SU-DHL-6 (cell line): ENCODE measurements around the gene ZNF618.

Source experiments
- H2AFZ ChIP-seq: fragments of 200-600 bp; sonication (generic); 2 replicates; pipeline ENCODE4 v1.6.1; 2014; ENCODE audit warnings: low read depth, mild to moderate bottlenecking, moderate library complexity, mixed read lengths, antibody characterized with exemption, low read length; ENCODE audit not compliant: severe bottlenecking
- H3F3A ChIP-seq: fragments of 200-600 bp; shearing (Covaris generic); 2 replicates; pipeline ENCODE4 v1.6.0; 2016; ENCODE audit warnings: antibody characterized with exemption, mild to moderate bottlenecking; ENCODE audit not compliant: insufficient read depth
- H3K27ac ChIP-seq: fragments of 200-600 bp; sonication (generic); 2 replicates; pipeline ENCODE4 v1.5.1; 2016; ENCODE audit warnings: low read depth, mild to moderate bottlenecking, low read length, moderate library complexity, mixed read lengths
- H3K27me3 ChIP-seq: fragments of 200-600 bp; sonication (generic), shearing (Covaris generic); 2 replicates; pipeline ENCODE4 v1.6.0; 2014; ENCODE audit warnings: mild to moderate bottlenecking, low read length
- H3K36me3 ChIP-seq: fragments of 200-600 bp; sonication (generic); 2 replicates; pipeline ENCODE4 v1.6.1; 2014; ENCODE audit warnings: mild to moderate bottlenecking, low read length, mixed read lengths
- H3K4me2 ChIP-seq: fragments of 300-600, 200-600 bp; shearing (Covaris generic), sonication (generic); 2 replicates; pipeline ENCODE4 v1.6.0; 2014; ENCODE audit warnings: low read length, low read depth, mild to moderate bottlenecking; ENCODE audit not compliant: poor library complexity, severe bottlenecking
- H3K4me3 ChIP-seq: fragments of 200-600 bp; sonication (generic); 2 replicates; pipeline ENCODE4 v1.5.1; 2014; ENCODE audit warnings: antibody characterized with exemption, low read length, mild to moderate bottlenecking, mixed read lengths; ENCODE audit not compliant: insufficient read depth, poor library complexity, severe bottlenecking
- H3K79me2 ChIP-seq: fragments of 200-600 bp; sonication (generic); 2 replicates; pipeline ENCODE4 v1.6.1; 2014; ENCODE audit warnings: mild to moderate bottlenecking, low read length, moderate library complexity; ENCODE audit not compliant: insufficient read depth
- H3K9ac ChIP-seq: fragments of 200-600 bp; sonication (generic); 2 replicates; pipeline ENCODE4 v1.7.0; 2014; ENCODE audit warnings: mild to moderate bottlenecking, low read length
- H3K9me2 ChIP-seq: fragments of 200-600 bp; sonication (generic); replicated peaks from 2 replicates; pipeline ENCODE4 v1.6.1; 2014; ENCODE audit warnings: low read length; ENCODE audit not compliant: insufficient read depth
- H3K9me3 ChIP-seq: fragments of 200-600 bp; sonication (generic); 2 replicates; pipeline ENCODE4 v1.6.1; 2014; ENCODE audit warnings: low read length, mixed read lengths; ENCODE audit not compliant: insufficient read depth
- H4K20me1 ChIP-seq: fragments of 200-600 bp; sonication (generic); 2 replicates; pipeline ENCODE4 v1.6.1; 2014; ENCODE audit warnings: low read depth, mild to moderate bottlenecking, antibody characterized with exemption, low read length, moderate library complexity, mixed read lengths
- CTCF ChIP-seq: fragments of 200-600 bp; sonication (generic); IDR thresholded peaks from one replicate; pipeline ENCODE4 v1.5.1; 2017; ENCODE audit warnings: antibody characterized with exemption, mild to moderate bottlenecking, low read length, moderate library complexity; ENCODE audit not compliant: insufficient read depth, poor library complexity, severe bottlenecking
- EZH2phosphoT487 ChIP-seq: fragments of 200-600 bp; sonication (generic), shearing (Covaris generic); conservative IDR thresholded peaks from 2 replicates; pipeline ENCODE4 v1.6.1; 2018; ENCODE audit warnings: mild to moderate bottlenecking, antibody characterized with exemption, low read length, moderate library complexity, mixed read lengths

Gene ZNF618

GRCh38 chr9:113943112-113944009 lies 67.3 kb downstream of the ZNF618 start:
- Histone ChIP-seq H3K79me2 (no peaks in the 10 kb centered on the region), H3K27me3 (no peaks in the 10 kb centered on the region)

GRCh38 chr9:113945784-113946183 lies 69.7 kb downstream of the ZNF618 start:
- Histone ChIP-seq H3K27me3 (no peaks in the 10 kb centered on the region), H3K36me3 (no peaks in the 10 kb centered on the region), H3K9me3 (no peaks in the 10 kb centered on the region), H3K9me2 (no peaks in the 10 kb centered on the region), H2AFZ (no peak overlapping the region), H3K9ac (no peak overlapping the region), H4K20me1 (no peaks in the 10 kb centered on the region), H3K79me2 (no peaks in the 10 kb centered on the region), H3F3A (no peaks in the 10 kb centered on the region), H3K4me3 (no peak overlapping the region), H3K27ac (no peak overlapping the region), H3K4me2 (no peak overlapping the region)
- TF ChIP-seq EZH2phosphoT487 (no peak), CTCF (no peak)

More at GRCh38 chr9:113943112-113944009, 67.3 kb downstream of the ZNF618 start:
- TF ChIP-seq CTCF: no peak
- no peak for TF ChIP-seq EZH2phosphoT487
- Histone ChIP-seq H3K27ac (no peak overlapping the region), H3K36me3 (no peaks in the 10 kb centered on the region), H3K4me3 (no peak overlapping the region), H4K20me1 (no peaks in the 10 kb centered on the region), H2AFZ (no peak overlapping the region), H3F3A (no peaks in the 10 kb centered on the region), H3K9me3 (no peaks in the 10 kb centered on the region), H3K9ac (no peak overlapping the region), H3K9me2 (no peaks in the 10 kb centered on the region), H3K4me2 (no peak overlapping the region)

- Histone ChIP-seq H3K36me3 (no peaks in the 10 kb centered on the region), H3K27me3 (no peaks in the 10 kb centered on the region), H3K4me3 (no peak overlapping the region), H3K9ac (no peak overlapping the region), H2AFZ (no peak overlapping the region), H3K9me2 (no peaks in the 10 kb centered on the region), H4K20me1 (no peaks in the 10 kb centered on the region), H3F3A (no peaks in the 10 kb centered on the region), H3K4me2 (no peak overlapping the region), H3K27ac (no peak overlapping the region), H3K9me3 (no peaks in the 10 kb centered on the region), H3K79me2 (no peaks in the 10 kb centered on the region)
- TF ChIP-seq EZH2phosphoT487 (no peak), CTCF (no peak)
These were observed 70.5 kb downstream of the ZNF618 start for GRCh38 chr9:113946496-113947115.
